Skeletal muscle cell (primary cell): ENCODE results near the gene KRT8.
"Not testable (repeated sequence)": the region's sequence is repeated elsewhere in the genome, so short reads cannot be mapped to it uniquely, and the experiment has no call there.

Experiments used
- DNase-seq: peaks from one replicate; pipeline ENCODE4 v3.0.0-alpha.2; 2010; ENCODE audit warnings: low read depth
- H3K4me3 ChIP-seq: 2 replicates; pipeline ENCODE4 v1.5.1; 2011; ENCODE audit warnings: low read depth, mild to moderate bottlenecking, control low read depth, low read length, moderate library complexity

Gene KRT8

DNA sequence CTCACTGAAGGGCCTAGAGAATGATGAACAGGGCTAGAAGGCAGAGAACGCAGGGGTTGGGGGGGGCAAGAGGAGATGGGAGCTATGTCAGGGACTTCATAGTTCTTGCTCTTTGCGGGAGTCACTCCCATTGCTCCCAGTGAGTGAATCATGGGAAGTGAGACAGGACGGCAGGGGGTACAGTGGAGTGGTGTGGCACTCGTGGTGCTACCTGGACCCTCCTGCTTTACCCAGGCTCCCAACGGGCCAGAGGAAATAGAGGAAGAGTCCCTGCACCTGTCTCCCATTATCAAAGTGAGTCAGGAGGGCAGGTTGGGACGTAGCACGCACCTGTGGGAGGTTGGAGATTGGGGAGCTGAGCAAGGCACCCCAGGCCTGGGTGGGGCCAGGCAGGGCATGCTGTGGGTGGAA lies 1.3 kb upstream of the KRT8 start:
- H3K4me3 ChIP-seq: no peak overlapping the region
- no peak for DNase-seq

DNA sequence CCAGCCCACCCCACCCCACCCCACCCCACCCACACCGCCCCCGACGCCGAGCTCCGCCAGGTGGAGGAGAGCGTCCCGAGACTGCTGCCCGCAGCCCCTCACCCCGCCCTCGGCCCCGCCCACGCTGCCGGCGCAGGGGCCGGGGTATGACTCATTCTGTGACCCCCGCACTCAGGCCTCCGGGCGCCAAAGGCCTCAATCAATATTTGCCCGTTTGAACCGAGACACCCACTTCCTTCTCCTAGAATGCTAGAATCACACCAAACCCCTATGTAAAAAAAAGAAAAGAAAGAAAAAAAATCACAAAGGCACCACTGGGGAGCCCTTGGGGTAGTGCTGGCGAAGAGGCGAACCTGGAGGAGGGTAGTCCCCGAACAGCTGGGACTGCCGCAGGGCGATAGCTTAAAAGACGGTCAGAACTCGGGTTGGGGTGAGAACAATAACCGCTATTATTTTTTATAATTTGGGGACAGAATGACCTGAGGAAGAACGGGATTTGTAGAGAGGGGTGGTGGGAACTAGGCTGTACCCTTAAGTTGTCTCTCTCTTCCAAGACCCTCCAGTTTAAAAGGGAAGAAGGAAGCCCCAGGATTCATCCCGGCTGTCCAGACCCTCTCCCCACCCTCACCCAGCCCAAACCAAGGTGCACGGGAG lies 894 bp downstream of the KRT8 start:
- peak overlapping the region; percentile 32 for H3K4me3 ChIP-seq
- no peak for DNase-seq

DNA sequence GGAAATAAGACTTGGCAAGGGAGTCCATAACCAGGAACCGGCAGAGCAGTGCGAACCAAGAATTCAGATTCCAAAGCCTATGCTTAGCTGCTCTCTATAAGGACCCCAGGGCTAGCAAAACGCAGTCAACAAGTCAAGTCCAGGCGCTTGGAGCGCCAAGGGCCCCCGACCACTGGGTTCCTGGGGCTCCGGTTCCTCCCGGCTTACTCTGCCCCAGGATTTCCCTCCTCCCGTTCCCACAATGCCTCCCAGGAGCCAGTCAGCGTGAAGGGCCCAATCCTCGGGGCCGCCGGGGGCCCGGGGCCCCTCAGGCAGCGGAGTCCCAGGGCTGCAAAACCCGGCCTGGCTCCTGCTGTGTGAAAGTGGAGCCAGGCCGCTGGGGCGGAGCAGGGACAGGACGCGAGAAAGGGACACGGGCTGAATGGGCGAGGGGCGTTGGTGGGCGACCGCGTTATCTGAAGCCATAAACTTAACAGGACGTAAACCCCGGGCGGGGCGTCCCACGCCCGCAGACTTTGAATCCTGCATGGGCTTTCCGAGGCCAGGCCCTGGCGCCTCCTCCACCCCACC lies 1.5 kb downstream of the KRT8 start:
- peak; percentile 37 for DNase-seq
- H3K4me3 ChIP-seq: peak overlapping the region; percentile 32

DNA sequence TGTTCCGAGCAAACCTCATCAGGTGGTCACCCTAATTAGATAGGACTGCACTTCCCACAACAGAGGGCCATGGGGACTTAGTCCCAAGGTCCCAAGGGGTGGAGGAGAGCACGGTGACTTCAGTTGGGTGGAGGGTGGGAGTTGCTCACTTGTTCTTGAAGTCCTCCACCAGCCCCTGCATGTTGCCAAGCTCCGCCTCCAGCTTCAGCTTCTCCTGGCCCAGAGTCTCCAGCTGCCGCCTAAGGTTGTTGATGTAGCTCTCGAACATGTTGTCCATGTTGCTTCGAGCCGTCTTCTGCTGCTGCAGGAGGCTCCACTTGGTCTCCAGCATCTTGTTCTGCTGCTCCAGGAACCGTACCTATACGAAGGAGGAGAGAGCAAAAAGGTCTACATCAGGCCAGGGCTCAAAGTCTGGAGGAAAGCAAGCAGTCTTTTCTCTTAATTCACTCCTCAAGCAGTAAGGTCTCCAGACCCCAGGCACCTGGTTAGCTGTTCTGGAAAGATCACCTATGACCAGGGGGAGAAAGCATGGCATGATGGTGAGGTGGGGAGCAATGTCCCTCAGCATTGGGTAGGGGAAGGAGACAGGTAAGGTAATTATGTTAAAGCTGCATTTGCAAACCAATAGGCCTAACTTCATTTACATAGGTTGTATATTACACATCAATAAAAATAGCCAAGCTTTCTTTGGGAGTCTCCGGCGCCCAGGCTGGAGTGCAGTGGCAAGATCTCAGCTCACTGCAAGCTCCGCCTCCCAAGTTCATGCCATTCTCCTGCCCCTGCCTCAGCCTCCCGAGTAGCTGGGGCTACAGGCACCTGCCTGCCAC lies 2.9 kb downstream of the KRT8 start:
- no peak for DNase-seq
- H3K4me3 ChIP-seq: no peak overlapping the region

DNA sequence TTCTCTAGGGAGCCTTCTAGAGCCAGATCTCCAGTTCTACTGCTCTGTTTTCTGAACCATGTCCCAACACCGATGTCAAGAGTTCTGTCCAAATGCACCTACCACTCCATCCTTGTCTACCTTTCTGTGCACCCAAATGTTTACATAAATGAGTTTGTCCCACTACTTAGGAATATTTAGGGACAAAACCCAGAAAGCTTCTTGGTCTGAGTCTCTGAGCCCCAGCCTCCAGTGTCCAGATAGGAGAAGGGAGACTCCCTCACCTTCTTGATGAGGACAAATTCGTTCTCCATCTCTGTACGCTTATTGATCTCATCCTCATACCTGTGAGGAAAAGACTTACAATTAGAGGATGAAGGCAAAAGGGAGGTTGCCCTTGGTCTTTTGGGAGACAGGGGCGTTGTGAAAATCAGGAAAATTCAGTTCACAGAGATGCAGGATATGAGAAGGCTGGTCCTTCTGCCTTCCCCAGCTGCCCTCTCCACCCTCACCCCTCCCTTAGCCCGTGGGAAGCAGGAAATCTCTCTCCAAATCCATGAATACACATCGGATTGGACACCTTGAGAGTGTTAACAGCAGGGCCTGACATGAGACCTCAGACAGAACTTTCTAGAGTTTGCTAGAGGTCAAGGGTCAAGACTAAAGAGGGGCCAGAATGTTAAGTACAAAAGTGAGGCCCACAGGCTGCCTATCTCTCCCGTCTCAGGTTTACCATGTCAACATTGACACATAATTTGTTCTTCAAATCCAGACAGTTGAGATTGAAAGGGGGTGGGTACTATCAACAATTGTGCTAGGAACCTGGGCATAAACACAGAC lies 3.8 kb downstream of the KRT8 start:
- no peak overlapping the region for H3K4me3 ChIP-seq
- DNase-seq: no peak

DNA sequence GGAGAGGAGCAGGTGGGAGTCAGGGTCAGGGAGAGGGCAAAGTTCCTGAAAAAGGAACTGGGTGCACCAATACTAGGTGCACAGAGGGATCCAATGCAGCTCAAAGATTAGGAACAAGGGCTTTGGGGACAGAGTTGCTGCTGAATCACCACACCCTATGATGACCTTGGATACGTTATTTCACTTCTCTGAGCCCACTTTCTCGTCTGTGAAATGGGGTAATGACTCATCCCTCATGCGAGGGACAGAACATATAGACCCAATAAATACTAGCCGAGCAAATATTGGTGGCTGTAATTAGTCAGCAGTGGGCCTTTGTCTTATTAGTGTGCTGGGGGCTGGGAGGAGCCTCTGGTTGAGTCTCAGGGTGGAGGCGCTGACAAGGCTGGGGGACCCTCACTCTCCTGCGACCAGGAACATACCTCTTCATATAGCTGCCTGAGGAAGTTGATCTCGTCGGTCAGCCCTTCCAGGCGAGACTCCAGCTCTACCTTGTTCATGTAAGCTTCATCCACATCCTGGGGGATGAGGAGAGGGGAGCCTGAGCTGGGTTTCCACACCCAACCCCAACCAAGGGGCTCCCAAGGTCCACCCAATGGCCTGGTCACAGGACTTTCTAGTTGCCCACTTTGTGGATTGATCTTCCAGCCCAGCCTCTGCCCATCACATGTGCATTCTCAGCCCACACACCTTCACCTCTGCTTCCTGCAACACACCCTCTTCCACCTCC lies 4.5 kb downstream of the KRT8 start:
- no peak overlapping the region for H3K4me3 ChIP-seq
- DNase-seq: no peak

DNA sequence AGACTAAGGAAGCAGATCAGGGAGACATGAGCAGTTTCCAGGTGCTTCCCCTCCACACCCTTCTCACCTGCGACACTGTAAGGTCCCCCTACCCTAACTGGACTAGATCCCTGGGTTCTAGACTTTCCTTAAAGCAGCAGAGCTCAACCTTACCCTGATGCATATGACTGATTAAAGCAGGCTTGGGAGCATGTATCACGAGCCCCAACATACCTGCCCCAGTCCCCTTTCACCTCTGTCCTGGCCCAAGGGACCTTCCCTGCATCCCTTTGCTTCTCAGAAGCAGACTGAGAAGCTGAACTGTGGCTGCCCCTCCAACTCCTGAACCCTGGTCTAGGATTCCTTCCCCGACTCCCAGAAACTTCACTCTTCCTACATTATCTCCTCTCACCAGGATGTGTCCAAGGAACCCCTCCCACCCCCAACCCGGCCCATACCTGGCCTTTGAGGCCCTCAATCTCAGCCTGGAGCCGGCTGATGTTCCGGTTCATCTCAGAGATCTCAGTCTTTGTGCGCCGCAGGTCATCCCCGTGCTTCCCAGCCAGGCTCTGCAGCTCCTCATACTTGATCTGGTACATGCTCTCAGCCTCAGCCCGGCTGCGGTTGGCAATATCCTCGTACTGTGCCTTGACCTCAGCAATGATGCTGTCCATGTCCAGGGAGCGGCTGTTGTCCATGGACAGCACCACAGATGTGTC lies 5.4 kb downstream of the KRT8 start:
- H3K4me3 ChIP-seq: no peak overlapping the region
- DNase-seq: no peak

DNA sequence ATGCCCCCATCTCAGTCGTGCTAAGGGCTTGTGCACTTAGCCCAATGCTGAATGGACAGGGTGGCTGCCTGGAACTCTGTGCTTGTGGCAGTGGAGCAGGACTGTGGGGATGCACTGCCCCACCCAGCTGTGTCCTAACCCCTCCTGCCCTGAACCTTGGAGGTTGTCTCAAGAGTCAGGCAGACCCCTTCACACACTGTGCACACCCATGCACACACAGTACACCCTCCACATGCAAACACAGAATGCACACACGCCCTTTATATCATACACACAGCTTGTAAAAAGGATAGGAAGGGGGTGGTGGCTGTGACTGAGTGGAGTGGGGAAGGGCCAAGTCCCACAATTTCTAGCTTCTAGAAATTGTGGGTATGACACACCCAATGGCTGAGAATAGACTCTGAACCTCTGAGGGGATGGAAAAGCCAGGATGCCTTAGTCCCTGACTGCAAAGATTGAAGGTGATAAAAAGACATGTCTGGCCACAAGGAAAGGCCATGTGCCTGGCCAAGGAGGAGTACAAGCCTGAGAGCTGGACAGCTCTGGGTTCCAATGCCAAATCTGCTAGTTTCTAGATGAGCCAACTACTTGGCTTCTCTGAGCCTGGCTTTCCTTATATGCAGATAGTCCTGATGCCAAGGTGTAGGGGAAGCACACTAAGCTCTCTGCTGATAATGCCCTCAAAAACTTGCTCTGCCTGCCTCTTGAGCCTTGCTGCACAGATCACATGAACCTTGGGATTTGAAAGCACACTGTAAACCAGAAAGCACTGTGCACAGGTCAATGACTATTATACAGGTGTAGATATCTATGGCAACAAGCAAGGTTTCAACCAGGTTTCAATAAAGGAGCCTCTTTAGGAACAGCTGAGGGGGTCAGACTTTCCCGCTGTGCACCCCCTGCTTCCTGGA lies 8.4 kb downstream of the KRT8 start:
- no peak for DNase-seq

DNA sequence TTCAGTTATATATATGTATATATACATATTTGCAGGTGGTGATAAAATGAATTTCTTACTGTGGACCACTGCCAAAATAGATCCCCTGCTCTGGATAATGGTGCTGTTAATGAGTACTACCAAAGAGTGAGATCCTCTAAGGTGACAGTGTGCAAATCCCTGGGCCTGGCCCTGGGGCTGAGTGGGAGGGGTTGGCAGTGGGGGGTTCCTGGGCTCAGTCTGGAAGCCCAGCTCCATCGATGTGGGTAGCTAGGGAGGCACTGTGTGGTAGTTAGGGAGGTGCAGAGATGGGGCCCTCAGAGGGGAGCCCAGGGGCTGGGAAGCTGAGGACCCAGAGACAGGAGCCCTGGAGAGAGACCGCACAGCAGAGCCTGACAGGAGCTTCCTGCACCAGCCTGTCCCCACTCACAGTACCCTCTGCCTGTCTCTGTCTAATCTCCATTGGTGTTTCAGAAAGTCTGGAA lies 9.1 kb downstream of the KRT8 start:
- H3K4me3 ChIP-seq: no peak overlapping the region
- no peak for DNase-seq

More for the DNA sequence above, 8.4 kb downstream of the KRT8 start:
- no peak overlapping the region for H3K4me3 ChIP-seq

DNA sequence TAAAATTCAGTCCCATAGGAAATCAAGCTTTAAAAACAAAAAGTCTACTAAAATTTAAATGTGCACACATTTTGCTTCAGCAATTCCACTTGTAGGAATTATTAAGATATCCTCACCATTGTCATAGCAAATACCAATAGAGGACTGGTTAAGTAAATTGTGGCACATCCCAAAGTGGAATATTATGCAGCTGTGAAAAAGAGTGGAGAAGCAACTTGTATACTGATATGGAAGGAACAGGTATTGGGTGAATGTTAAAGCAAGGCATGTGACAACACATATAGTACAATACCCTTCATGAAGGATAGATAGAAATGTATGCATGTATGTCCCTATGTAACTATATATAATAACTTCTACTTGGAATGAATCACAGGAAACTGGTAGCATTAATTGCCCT lies 11.9 kb downstream of the KRT8 start:
- no peak for DNase-seq
- H3K4me3 ChIP-seq: no peak overlapping the region

DNA sequence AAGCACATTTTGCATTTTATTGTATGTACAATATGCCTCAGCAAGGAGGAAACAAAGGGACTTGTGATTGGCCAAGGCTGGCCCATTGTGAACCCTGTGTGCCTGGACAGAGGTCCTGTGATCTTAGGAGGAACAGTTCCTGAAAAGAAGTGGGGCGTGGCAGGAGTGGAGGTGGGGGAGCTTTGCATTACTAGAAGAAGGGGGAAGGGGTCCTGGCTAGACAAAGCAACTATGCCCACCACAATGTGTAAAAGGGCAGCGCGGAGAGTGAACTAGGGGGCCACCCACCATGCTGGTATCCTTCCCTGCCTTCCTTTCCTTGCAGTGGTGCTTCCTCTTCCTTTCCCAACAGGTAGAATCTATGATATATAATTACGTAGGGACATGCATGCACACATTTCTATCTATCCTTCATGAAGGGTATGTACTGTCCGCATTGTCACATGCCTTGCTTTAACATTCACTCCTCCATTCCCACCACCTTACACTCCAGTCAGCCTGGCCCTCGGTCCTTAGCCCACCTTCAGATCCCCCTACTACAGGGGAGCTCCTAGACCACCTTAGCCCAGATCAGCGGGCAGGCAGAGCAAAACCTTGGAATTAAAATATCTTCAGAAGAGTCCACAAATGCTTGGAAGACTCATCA lies 12.5 kb downstream of the KRT8 start:
- DNase-seq: no peak
- no peak overlapping the region for H3K4me3 ChIP-seq

DNA sequence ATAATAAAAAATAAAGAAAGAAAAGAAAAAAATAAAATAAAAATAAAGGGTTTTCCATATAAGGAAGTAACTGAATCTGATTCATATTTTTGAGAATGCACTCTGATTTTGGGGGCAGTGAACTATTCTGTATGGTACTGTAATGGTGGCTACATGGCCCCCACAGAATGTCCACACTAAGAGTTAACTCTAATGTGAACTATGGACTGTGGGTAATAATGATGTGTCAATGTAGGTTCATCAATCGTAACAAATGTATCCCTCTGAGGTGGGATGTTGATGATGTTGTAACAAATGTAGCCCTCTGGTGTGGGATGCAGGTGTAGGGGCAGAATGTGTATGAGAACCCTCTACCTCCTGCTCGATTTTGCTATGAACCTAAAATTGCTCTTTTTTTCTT lies 13.8 kb downstream of the KRT8 start:
- H3K4me3 ChIP-seq: no peak overlapping the region
- DNase-seq: no peak

DNA sequence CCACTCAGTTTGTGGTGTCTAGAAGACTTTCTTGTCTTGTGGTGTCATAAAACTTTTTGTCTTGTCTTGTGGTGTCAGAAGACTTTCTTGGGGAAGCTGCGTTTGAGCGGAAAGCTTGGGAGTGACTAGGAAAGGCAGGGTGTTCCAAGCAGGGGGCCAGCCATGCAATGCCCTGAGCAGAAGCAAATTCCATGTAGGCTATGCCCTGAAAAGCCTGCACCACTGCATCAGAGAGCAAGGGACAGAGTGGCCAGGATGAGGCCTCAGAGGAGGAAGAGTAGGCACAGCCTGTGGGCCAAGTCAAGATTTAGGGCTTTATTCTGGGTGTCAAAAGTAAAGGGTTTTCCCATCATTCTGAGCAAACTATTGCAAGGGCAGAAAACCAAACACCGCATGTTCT lies 14.5 kb downstream of the KRT8 start:
- no peak for DNase-seq
- no peak overlapping the region for H3K4me3 ChIP-seq

DNA sequence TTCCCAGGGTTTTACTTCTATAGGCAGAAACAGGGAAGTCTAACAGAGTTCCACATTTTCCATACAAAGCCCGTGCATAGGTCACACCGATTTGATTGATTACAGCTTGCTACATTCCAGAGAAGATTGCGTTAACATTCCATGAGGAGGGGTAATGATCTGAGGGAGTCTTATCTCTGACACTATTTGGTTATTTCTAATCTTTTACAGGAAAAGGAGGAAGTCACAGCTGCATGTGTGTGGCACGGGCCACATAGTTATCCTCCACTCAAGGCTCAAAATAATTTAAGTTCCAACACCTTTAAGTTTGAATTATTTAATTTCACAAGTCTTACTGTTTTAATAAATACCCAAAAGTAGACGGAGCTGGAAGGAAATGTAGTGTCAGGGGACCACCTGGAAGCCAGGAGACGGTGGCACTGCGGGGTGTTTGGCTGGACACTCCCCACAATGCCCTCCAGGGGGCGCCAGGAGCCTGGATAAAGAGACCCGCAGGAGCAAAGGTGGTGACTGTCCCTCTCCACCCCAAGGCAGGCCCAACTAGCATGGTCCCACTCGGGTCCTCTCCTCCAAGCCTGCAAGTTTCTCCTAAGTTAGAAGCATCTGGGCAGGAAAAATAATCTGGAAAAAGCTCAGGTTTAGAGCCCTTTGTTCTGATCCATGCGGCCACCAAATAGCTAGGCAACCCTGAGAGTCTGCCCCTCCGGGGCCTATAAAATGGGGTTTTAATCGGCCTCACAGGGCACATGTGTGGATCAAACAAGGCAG lies 20.2 kb downstream of the KRT8 start:
- DNase-seq: no peak
- no peak overlapping the region for H3K4me3 ChIP-seq

DNA sequence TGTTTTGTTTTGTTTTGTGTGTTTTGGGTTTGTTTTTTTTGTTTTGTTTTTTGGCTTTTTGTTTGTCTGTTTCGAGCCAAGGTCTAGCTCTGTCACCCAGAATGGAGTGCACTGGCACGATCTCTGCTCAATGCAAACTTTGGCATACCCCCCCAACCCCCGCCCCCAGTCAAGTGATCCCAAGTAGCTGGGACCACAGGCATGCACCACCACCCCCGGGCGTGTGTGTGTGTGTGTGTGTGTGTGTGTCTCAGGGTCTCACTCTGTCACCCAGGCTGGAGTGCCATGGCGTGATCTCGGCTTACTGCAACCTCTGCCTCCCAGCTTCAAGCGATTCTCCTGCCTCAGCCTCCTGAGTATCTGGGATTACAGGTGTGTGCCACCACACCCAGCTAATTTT lies 24.4 kb downstream of the KRT8 start:
- not testable (repeated sequence) for H3K4me3 ChIP-seq, DNase-seq
